Stromal cell of bone marrow (primary cell): ENCODE measurements around the gene CYSRT1.

Experiments used
- DNase-seq: peaks from one replicate; pipeline ENCODE4 v3.0.0-alpha.2; 2012; ENCODE audit warnings: low read depth

The CYSRT1 gene

GRCh38 chr9:137212520-137212919 is 12.5 kb upstream of the CYSRT1 start:
- DNase-seq = no peak

DNA sequence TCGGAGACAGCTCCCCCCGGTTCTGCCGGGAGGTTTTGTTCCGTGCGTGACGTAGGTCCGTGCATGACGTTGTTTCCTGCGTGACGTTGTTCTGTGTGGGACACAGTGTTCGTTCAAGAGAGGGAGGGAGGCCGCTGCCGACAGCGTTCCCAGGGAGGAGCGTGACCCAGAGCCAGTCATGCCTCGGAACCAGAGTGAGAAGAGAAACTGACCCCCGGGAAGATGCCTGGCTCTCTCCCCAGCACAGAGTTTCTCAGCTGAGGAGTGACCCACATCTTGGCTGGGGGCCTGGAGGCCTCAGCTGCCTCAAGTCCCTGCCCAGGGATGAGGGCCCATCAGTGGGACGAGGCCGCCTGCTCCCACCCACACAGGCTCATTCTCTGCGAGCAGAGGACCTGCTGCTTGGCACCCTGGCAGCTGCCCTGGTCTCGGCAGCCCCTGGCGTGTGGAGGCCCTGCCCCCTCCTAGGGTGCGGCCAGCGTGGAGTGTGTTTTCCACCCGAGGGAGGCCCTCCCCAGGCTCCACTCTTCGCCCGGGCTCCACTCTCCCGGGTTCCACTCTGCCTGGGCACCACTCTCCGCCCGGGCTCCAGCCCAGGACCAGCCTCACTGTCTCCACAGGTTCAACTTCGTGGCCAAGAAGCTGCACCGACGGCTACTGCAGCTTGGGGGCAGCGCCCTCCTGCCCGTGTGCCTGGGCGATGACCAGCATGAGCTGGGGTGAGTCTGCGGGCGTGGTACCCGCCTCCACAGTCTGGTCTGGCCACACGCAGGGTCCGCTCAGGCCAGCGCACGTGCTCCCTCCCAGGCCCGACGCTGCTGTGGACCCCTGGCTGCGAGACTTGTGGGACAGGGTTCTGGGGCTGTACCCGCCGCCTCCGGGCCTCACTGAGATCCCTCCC is 11.6 kb upstream of the CYSRT1 start:
- no peak for DNase-seq

GRCh38 chr9:137214620-137215019 is 10.4 kb upstream of the CYSRT1 start:
- no peak for DNase-seq

DNA sequence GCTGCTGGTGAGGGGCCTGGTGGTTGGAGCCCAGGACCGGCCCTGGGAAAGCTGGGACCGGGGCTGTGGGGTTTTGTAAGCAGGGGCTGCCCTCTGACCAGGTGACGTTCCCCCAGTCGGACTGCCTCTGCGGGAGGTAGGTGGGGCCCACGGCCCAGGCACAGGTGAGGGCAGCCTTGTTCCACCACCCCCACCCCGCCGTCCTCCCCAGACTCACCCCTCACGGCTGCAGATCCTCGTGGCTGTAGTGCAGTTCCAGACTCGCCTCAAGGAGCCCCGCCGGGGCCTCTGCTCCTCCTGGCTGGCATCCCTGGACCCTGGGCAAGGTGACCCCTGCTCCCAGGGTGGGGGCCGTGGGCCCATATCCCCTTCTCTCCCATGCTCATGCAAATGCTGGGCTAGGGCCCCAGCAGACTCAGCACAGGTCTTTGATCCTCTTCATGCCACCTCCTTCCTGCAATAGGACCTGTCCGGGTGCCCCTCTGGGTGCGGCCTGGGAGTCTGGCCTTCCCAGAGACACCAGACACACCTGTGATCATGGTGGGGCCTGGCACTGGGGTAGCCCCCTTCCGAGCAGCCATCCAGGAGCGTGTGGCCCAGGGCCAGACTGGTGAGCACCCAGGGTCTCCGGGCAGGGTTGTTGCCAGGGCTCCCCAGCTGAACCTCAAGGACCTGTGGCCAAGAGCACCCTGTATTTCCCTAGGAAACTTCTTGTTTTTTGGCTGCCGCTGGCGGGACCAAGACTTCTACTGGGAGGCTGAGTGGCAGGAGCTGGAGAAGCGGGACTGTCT is 9.6 kb upstream of the CYSRT1 start:
- no peak for DNase-seq

DNA sequence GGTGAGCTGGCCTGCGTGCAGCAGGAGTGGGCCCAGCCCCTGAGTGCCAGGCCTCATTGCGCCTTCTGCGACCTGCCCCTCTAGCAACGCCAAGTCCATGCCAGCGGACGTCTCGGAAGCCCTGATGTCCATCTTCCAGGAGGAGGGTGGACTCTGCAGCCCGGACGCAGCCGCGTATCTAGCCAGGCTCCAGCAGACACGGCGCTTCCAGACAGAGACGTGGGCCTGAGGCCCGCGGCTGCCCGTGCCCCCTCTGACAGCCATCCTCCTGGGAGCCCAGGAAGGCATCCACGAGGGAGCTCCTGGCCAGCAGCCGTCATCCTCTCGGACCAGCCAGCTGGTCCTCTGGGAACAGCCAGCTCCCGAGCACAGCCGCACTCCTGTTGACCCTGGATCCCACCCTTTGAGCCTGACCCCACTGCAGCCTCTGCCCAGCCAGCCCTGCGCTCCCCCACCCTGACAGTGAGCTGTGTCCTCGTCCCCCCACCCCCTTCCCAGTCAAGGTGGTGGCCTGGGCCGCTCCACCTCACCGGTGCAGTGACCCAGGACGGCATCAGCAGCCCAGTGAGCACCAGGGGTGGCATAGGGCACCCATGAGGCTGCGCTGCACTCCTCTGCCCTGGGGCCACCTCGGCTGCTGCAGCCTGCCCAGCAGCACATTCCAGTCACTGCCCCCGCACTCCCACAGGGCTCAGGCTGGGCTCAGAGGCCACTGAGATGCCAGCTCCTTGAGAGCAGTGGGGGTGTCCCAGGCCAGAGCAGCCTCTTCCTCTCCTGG is 8.6 kb upstream of the CYSRT1 start:
- DNase-seq = no peak

- DNase-seq = no peak
Measured at GRCh38 chr9:137217276-137218211, 7.4 kb upstream of the CYSRT1 start.

DNA sequence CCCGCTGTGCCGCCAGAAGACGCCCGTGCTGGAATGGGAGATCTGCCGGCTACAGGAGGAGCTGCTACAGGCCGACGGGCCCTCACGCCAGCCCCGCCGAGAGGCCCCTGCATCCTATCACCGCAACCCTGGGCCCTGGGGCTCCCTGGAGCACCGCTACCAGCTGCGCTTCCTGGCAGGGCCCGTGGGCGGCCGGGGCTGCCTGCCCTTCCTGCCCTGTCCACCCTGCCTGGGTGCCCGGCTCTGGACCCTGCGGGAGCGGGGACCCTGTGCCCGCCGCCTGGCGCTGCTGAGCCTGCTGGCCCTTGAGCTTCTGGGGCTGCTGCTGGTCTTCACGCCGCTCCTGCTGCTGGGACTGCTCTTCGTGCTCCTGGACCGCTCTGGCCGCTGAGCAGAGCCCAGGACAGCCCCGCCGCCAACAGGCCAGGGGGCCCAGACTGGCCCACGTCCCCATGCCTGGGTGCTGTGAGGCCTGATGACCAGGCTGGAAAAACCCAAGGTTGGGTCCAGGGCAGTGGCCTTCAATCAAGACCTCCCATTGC is 6.7 kb upstream of the CYSRT1 start:
- no peak for DNase-seq

DNA sequence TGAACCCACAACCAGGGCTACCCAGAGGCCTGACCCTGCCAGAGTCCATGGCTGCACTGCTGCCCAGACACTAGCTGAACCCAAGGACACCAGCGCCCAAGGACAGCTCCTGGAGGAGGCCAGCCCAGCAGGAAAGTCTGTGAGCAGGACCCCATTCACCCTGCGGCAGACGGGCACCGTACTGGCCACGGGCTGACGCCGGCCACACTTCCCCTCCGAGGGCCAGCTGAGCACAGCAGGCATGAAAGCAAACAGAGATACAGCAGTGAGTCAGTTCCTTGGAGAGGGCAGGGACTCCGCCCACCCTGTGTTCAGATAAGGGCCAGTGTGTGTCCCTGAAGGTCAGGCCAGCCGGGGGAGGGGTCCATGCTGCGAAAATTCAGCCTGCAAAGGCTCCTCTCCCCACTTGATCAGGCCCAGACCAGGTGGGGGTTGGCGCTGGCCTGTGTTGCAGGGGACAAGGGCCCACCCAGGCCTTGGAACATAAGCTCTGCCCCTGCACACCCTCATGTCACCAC is 6.2 kb upstream of the CYSRT1 start:
- DNase-seq = no peak

- DNase-seq = no peak
Measured at GRCh38 chr9:137219757-137220316, 5.1 kb upstream of the CYSRT1 start.

GRCh38 chr9:137220317-137221094 is 4.5 kb upstream of the CYSRT1 start:
- no peak for DNase-seq

GRCh38 chr9:137221095-137221505 is 3.9 kb upstream of the CYSRT1 start:
- DNase-seq = no peak

DNA sequence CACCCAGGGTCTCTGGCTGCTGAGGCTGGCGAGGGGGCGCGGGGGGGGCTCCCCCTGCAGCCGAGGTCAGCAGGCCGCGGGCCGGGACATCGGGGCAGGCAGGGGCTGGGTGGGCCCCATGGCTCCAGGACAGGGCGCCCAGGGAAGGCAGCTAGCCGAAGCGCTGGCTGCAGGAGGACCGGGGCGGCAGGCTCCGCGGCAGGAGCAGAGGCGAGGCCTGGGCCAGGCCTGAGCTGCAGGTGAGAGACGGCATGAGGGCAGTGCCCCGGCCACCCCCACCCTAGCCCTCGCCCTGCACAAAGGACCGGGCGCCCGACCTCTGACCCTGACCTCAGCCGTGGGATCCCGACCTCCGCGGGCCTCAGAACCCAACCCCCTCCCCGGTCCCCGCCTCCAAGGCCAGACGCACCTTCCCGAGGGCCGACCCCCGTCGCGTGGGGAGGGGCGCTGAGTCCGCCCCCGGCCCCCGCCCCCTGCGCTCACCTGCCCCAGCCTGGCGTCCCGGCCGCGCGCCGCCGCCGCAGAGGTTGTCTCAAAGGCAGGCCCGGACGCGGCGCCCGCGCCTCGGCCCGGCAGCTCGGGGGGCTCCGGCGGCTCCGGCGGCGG is 3.4 kb upstream of the CYSRT1 start:
- no peak for DNase-seq

DNA sequence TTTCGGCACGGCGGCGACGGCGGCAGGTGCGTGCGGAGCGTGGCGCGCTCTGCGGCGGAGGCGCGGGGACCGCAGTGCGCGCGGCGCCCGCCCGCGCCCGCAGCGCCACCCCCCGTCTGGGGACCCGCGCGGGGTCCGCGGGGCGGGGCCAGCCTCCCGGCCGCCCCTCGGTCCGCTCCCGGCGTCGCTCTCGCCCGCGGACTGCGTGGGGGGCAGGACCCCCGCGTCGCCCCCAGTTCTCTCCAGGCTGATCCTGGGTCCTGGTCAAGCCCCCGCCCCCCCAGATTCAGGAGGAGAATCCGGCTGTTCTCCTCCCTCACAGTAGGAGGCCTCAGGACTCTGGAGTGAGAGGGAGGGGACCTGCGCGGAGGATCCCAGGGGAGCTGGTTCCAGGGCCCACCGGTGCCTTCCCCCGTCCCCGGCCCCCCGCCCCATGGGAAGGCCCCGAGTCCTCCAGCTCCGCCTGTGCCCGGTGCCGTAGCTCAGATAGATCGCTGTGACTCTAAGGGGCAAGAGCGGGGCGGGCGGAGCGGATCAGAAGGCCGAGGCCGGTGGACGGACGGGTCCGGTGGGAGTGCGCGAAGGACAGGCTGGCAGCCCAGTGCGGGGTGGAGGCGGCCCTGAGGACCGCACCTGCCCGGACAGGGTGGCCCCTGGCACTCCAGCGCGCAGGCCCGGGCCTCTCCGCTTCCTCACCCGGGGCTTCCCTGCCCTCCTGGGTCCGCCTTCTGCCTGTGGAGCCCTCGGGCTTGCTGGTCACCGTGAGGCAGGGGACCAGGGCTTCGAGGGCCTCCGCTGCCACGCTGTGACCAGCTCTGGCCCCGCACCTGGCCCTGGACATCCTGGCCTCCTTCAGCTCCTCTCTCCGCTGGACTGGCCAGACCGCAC is 2.5 kb upstream of the CYSRT1 start, which contains the start of gene RNF208:
RNF208 (minus strand) TSS at position 51 of the 888 bp plus-strand sequence. CDS start 1,028 bp downstream, outside the sequence.
- no peak for DNase-seq

DNA sequence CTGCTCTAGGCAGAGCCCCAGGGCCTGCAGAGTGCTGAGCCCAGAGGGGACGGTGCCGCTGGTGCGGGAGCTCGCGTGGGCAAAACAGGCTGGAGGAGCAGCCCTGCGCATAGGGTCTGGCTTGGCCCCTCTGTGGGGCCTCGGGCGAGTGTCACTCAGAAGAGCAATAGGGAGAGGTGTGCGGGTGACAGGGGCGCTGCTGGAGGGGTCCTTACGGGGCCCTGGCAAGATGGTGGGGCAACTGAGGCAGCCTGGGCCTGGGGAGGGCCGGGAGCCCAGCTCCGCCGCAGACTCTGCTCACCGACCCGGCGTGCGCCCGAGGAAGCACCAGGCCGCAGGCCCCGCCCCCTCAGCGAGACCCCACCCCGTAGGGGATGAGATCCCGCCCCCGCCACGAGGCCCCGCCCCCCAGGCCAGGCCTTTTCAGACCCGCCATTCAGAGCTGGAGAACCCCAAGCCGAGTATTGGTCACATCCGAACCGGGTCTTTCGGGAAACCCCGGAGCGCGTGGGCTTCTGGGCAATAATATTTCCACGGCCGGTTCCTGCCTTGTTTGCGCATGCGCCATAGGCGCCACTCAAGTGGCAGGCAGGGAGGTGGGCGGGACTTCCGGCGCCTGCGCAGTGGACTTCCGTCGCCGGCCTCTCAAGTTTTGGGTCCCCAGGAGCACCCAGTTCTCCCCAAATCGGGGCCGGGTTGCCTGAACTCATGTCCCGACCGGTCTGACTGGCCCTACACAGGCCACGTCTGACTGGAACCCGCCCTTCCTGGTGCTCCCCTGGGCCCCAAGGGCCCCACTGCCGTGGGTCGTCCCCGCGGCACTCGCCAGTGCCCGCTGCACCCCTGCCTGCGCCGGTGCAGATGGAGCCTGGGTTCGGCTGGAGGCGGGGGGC is 1.6 kb upstream of the CYSRT1 start:
- peak; percentile 97 for DNase-seq

GRCh38 chr9:137225699-137226331 is 841 bp downstream of the CYSRT1 start:
- no peak for DNase-seq

- DNase-seq = no peak
Measured at GRCh38 chr9:137226338-137227053, 1.5 kb downstream of the CYSRT1 start.
